ENCODE data around the gene PCDHGA1. TPM values are rescaled to one million over a fixed set of nuclear protein-coding genes. Genes with fewer than 3 reads are reported as not detected.
"Not testable (repeated sequence)": the region's sequence is repeated elsewhere in the genome, so short reads cannot be mapped to it uniquely, and the experiment has no call there.

PCDHGA1 gene
- total RNA-seq, 1 experiment from 2014 or later = 0.56 TPM

- Histone ChIP-seq H3K27me3 (no peaks in the 10 kb centered on the region), H3K9me3 (peaks cover 41% of the 10 kb centered on the region), H3K4me3 (no peak overlapping the region), H3K36me3 (no peaks in the 10 kb centered on the region; the same call in none of the 2 replicates)
- no peak for DNase-seq
Measured at GRCh38 chr5:141366016-141366896, 35.9 kb downstream of the PCDHGA1 start.

GRCh38 chr5:141369994-141370848, 39.9 kb downstream of the PCDHGA1 start, which contains the start of gene PCDHGB3:
TSS of gene PCDHGB3 (plus strand) at chr5:141370242. CDS start at chr5:141370395, 153 bp downstream.
- H3K36me3 ChIP-seq = no peaks in the 10 kb centered on the region; the same call in none of the 2 replicates
- H3K27me3 ChIP-seq = no peaks in the 10 kb centered on the region
- DNase-seq = no peak
- H3K4me3 ChIP-seq = no peak within 1 kb of the TSS
- peaks cover 58% of the 10 kb centered on the region for H3K9me3 ChIP-seq

- H3K27me3 ChIP-seq = no peaks in the 10 kb centered on the region
- peaks cover 47% of the 10 kb centered on the region for H3K9me3 ChIP-seq
- DNase-seq = no peak
- no peaks in the 10 kb centered on the region; the same call in 1 of the 2 replicates for H3K36me3 ChIP-seq
- no peak overlapping the region for H3K4me3 ChIP-seq
Measured at GRCh38 chr5:141371572-141372475, 41.5 kb downstream of the PCDHGA1 start.

GRCh38 chr5:141373673-141374317, 43.5 kb downstream of the PCDHGA1 start, which contains the start of gene PCDHGA6:
TSS of gene PCDHGA6 (plus strand) at chr5:141373891. CDS start at chr5:141374084, 193 bp downstream.
- H3K27me3 ChIP-seq = no peaks in the 10 kb centered on the region
- no peaks in the 10 kb centered on the region; the same call in 1 of the 2 replicates for H3K36me3 ChIP-seq
- H3K9me3 ChIP-seq = peaks cover 46% of the 10 kb centered on the region
- no peak within 1 kb of the TSS for H3K4me3 ChIP-seq
- DNase-seq = no peak

GRCh38 chr5:141374627-141375026, 44.3 kb downstream of the PCDHGA1 start:
- Histone ChIP-seq H3K27me3 (no peaks in the 10 kb centered on the region), H3K9me3 (peaks cover 42% of the 10 kb centered on the region), H3K36me3 (no peaks in the 10 kb centered on the region; the same call in 1 of the 2 replicates), H3K4me3 (no peak overlapping the region)
- no peak for DNase-seq

- not testable (repeated sequence) for H3K27me3 ChIP-seq, H3K4me3 ChIP-seq, DNase-seq, H3K36me3 ChIP-seq
- H3K9me3 ChIP-seq = peaks cover 41% of the 10 kb centered on the region
Measured at GRCh38 chr5:141375444-141376155, 45.3 kb downstream of the PCDHGA1 start.

GRCh38 chr5:141382469-141383294, 52.4 kb downstream of the PCDHGA1 start, which contains the start of gene PCDHGA7:
TSS of gene PCDHGA7 (plus strand) at chr5:141382742. CDS start at chr5:141382900, 158 bp downstream.
- Histone ChIP-seq H3K36me3 (no peaks in the 10 kb centered on the region), H3K4me3 (no peak within 1 kb of the TSS), H3K9me3 (peaks cover 9% of the 10 kb centered on the region), H3K27me3 (no peaks in the 10 kb centered on the region)
- DNase-seq = no peak

- Histone ChIP-seq H3K4me3 (no peak overlapping the region), H3K27me3 (no peaks in the 10 kb centered on the region), H3K36me3 (no peaks in the 10 kb centered on the region), H3K9me3 (peaks cover 9% of the 10 kb centered on the region)
- DNase-seq = no peak
Measured at GRCh38 chr5:141383345-141383744, 53.0 kb downstream of the PCDHGA1 start.

GRCh38 chr5:141384471-141385267, 54.4 kb downstream of the PCDHGA1 start:
- Histone ChIP-seq H3K27me3 (no peaks in the 10 kb centered on the region), H3K4me3 (no peak overlapping the region), H3K36me3 (no peaks in the 10 kb centered on the region), H3K9me3 (peaks cover 11% of the 10 kb centered on the region)
- DNase-seq = no peak

- H3K9me3 ChIP-seq = peaks cover 11% of the 10 kb centered on the region
- not testable (repeated sequence) for H3K27me3 ChIP-seq, H3K36me3 ChIP-seq, DNase-seq, H3K4me3 ChIP-seq
Measured at GRCh38 chr5:141387557-141388311, 57.4 kb downstream of the PCDHGA1 start, which contains the start of gene PCDHGB4. TSS of gene PCDHGB4 (plus strand) at chr5:141387698. CDS start at chr5:141387885, 187 bp downstream.

GRCh38 chr5:141388661-141389060, 58.3 kb downstream of the PCDHGA1 start:
- no peak overlapping the region for H3K4me3 ChIP-seq
- H3K27me3 ChIP-seq = no peaks in the 10 kb centered on the region
- no peaks in the 10 kb centered on the region for H3K36me3 ChIP-seq
- H3K9me3 ChIP-seq = peaks cover 11% of the 10 kb centered on the region
- DNase-seq = no peak

- H3K36me3 ChIP-seq = no peaks in the 10 kb centered on the region
- H3K9me3 ChIP-seq = peaks cover 11% of the 10 kb centered on the region
- H3K27me3 ChIP-seq = no peaks in the 10 kb centered on the region
- H3K4me3 ChIP-seq = no peak overlapping the region
- no peak for DNase-seq
Measured at GRCh38 chr5:141389153-141390042, 59.1 kb downstream of the PCDHGA1 start.

Data from MG63 (cell line).